Activated CD4-positive, alpha-beta T cell treated with anti-CD3 and anti-CD28 coated beads for 1 hour (primary cell): ENCODE results near the gene TLK1.
"Not testable (repeated sequence)": the region's sequence is repeated elsewhere in the genome, so short reads cannot be mapped to it uniquely, and the experiment has no call there.

ENCODE experiments used
- DNase-seq: peaks from one replicate; pipeline ENCODE4 v3.0.0-alpha.2; 2020

Gene TLK1

GRCh38 chr2:171139860-171140259, 20.8 kb downstream of the TLK1 start:
- DNase-seq: no peak

- no peak for DNase-seq
Measured at GRCh38 chr2:171136024-171136423, 24.7 kb downstream of the TLK1 start.

GRCh38 chr2:171134624-171135230, 26.0 kb downstream of the TLK1 start:
- DNase-seq: no peak

- no peak for DNase-seq
Measured at GRCh38 chr2:171132086-171132485, 28.6 kb downstream of the TLK1 start.

GRCh38 chr2:171128461-171128860, 32.2 kb downstream of the TLK1 start:
- DNase-seq: no peak

GRCh38 chr2:171124541-171124940, 36.2 kb downstream of the TLK1 start:
- no peak for DNase-seq

GRCh38 chr2:171109571-171109970, 51.1 kb downstream of the TLK1 start:
- no peak for DNase-seq

GRCh38 chr2:171109020-171109419, 51.7 kb downstream of the TLK1 start:
- DNase-seq: no peak

GRCh38 chr2:171107803-171108202, 52.9 kb downstream of the TLK1 start:
- no peak for DNase-seq

GRCh38 chr2:171104379-171104778, 56.3 kb downstream of the TLK1 start:
- no peak for DNase-seq

- no peak for DNase-seq
Measured at GRCh38 chr2:171102802-171103201, 57.9 kb downstream of the TLK1 start.

GRCh38 chr2:171100370-171100769, 60.3 kb downstream of the TLK1 start:
- no peak for DNase-seq

GRCh38 chr2:171098607-171099006, 62.1 kb downstream of the TLK1 start:
- DNase-seq: no peak

- no peak for DNase-seq
Measured at GRCh38 chr2:171095014-171095582, 65.6 kb downstream of the TLK1 start.

GRCh38 chr2:171091517-171091916, 69.2 kb downstream of the TLK1 start:
- DNase-seq: not testable (repeated sequence)

GRCh38 chr2:171089489-171089888, 71.2 kb downstream of the TLK1 start:
- no peak for DNase-seq

GRCh38 chr2:171088057-171088834, 72.4 kb downstream of the TLK1 start:
- DNase-seq: no peak

GRCh38 chr2:171087547-171087946, 73.1 kb downstream of the TLK1 start:
- no peak for DNase-seq

- no peak for DNase-seq
Measured at GRCh38 chr2:171086352-171087290, 74.1 kb downstream of the TLK1 start.

GRCh38 chr2:171084128-171084527, 76.6 kb downstream of the TLK1 start:
- no peak for DNase-seq

GRCh38 chr2:171083451-171083850, 77.2 kb downstream of the TLK1 start:
- DNase-seq: no peak

GRCh38 chr2:171081649-171082111, 79.0 kb downstream of the TLK1 start:
- DNase-seq: no peak

- no peak for DNase-seq
Measured at GRCh38 chr2:171080607-171081006, 80.1 kb downstream of the TLK1 start.
